K562 (cell line): ENCODE measurements around the gene MACROD2. TPM values are rescaled to one million over a fixed set of nuclear protein-coding genes. Genes with fewer than 3 reads are reported as not detected.

Experiments
- ATAC-seq: fragments of 200-7000 bp; cut with Tn5 transposase; 3 replicates; pipeline ENCODE4 v1.9.1; 2020; ENCODE audit warnings: moderate library complexity
- BruUV-seq: library from RNA; stranded (reverse); fragments of 400-500 nt; replicated peaks from 2 replicates; lab custom pipeline; 2021; lab: Mats Ljungman, UMichigan
- CTCF ChIA-PET: fragments of 300-600 bp; formaldehyde crosslinking; extraction: SDS; loops from one replicate; lab custom pipeline; 2021; ENCODE audit warnings: low intra/inter-chr PET ratio; lab: Yijun Ruan, JAX
- POLR2A ChIA-PET: fragments of 300-600, 350-650 bp; sonication (Branson Sonifier 250); formaldehyde crosslinking; extraction: SDS; loops from one replicate; lab custom pipeline; 2021; ENCODE audit warnings: antibody characterized with exemption, inconsistent platforms; lab: Yijun Ruan, JAX
- DNase-seq, 4 experiments: peaks; one replicate each; pipeline versions ENCODE4 v3.0.0 to v3.0.0-alpha.2; 2011 to 2018; ENCODE audit warnings: low spot score in 3 of 4, mixed read lengths in 3 of 4; ENCODE audit errors: extremely low read depth in 1 of 4
- FAIRE-seq: peaks from 2 replicates; lab custom pipeline; 2011; peaks lifted over from hg19 to GRCh38; lab: Jason Lieb, UNC
- H2AFZ ChIP-seq: 2 replicates; pipeline ENCODE4 v1.6.0; 2011; ENCODE audit warnings: low read depth, low read length, control low read depth, inconsistent platforms
- H3K27ac ChIP-seq: fragments of 200-600 bp; 3 replicates; pipeline ENCODE4 v1.8.0; 2011; ENCODE audit warnings: low read depth, mild to moderate bottlenecking, control low read depth, inconsistent platforms, low read length, moderate library complexity, mixed read lengths; ENCODE audit errors: extremely low read depth
- H3K27me3 ChIP-seq, 2 experiments: fragments of 300-600 bp in 1 of 2; 2 replicates in 1 of 2; 3 replicates in 1 of 2; pipeline versions ENCODE4 v1.6.0 to v1.8.0; 2011; ENCODE audit warnings: inconsistent platforms in 2 of 2, low read length in 2 of 2, mild to moderate bottlenecking in 1 of 2, mixed read lengths in 1 of 2, moderate library complexity in 1 of 2; ENCODE audit not compliant: control insufficient read depth in 2 of 2, insufficient read depth in 2 of 2
- H3K36me3 ChIP-seq: fragments of 300-600 bp; 3 replicates; pipeline ENCODE4 v1.8.0; 2011; ENCODE audit warnings: mild to moderate bottlenecking, low read length, inconsistent platforms; ENCODE audit not compliant: control insufficient read depth, insufficient read depth
- H3K4me1 ChIP-seq, 2 experiments: fragments of 200-600 bp in 1 of 2; replicated peaks in 1 of 2; 2 replicates in 1 of 2; 3 replicates in 1 of 2; pipeline versions ENCODE4 v1.5.1 to v1.8.0; 2011; ENCODE audit warnings: inconsistent platforms in 2 of 2, low read length in 2 of 2, mild to moderate bottlenecking in 1 of 2, mixed read lengths in 1 of 2, moderate library complexity in 1 of 2; ENCODE audit not compliant: control insufficient read depth in 2 of 2, insufficient read depth in 2 of 2
- H3K4me2 ChIP-seq: 2 replicates; pipeline ENCODE4 v1.6.1; 2011; ENCODE audit warnings: low read length, control low read depth, inconsistent platforms, mixed read lengths; ENCODE audit not compliant: insufficient read depth
- H3K4me3 ChIP-seq: fragments of 200-600 bp; sonication (generic), shearing (Covaris generic); 2 replicates; pipeline ENCODE4 v1.5.1; 2016; ENCODE audit warnings: control low read depth, inconsistent platforms
- H3K79me2 ChIP-seq: fragments of 200-600 bp; 3 replicates; pipeline ENCODE4 v1.8.0; 2011; ENCODE audit warnings: low read length, inconsistent platforms; ENCODE audit not compliant: control insufficient read depth, insufficient read depth
- H3K9ac ChIP-seq, 2 experiments: 2 replicates each; pipeline versions ENCODE4 v1.6.0 to v1.6.1; 2011; ENCODE audit warnings: low read depth in 2 of 2, low read length in 2 of 2, control low read depth in 1 of 2, inconsistent platforms in 1 of 2, mild to moderate bottlenecking in 1 of 2, mixed read lengths in 1 of 2; ENCODE audit not compliant: insufficient read depth in 1 of 2
- H3K9me1 ChIP-seq: one replicate; pipeline ENCODE4 v1.6.0; 2011; ENCODE audit warnings: inconsistent platforms, mild to moderate bottlenecking, low read length, moderate library complexity; ENCODE audit not compliant: control insufficient read depth, insufficient read depth
- H3K9me3 ChIP-seq: replicated peaks from 2 replicates; pipeline ENCODE4 v1.5.1; 2011; ENCODE audit warnings: low read depth, low read length, inconsistent platforms; ENCODE audit not compliant: control insufficient read depth, insufficient read depth
- H4K20me1 ChIP-seq: replicated peaks from 2 replicates; pipeline ENCODE4 v1.6.1; 2011; ENCODE audit warnings: low read length, inconsistent platforms, mixed read lengths; ENCODE audit not compliant: control insufficient read depth, insufficient read depth
- BRCA1 ChIP-seq, 2 experiments: fragments of 450-650 bp in 1 of 2; sonication (generic) in 1 of 2; formaldehyde crosslinking in 1 of 2; IDR thresholded peaks; 2 replicates each; pipeline versions ENCODE4 v1.5.0 to v1.6.1; 2017 to 2020; ENCODE audit warnings: mild to moderate bottlenecking in 1 of 2, missing genetic modification reagents in 1 of 2
- FUS ChIP-seq: fragments of 200-400 bp; formaldehyde crosslinking; optimal IDR thresholded peaks from 2 replicates; pipeline ENCODE3; 2017; ENCODE audit warnings: low read depth, low read length
- IFI16 ChIP-seq: fragments of 250-450 bp; sonication (Bioruptor Pico); IDR thresholded peaks from 2 replicates; pipeline ENCODE4 v2.1.2; 2022; ENCODE audit warnings: mild to moderate bottlenecking, inconsistent platforms
- LARP7 ChIP-seq: fragments of 450-650 bp; IDR thresholded peaks from 2 replicates; pipeline ENCODE4 v1.6.1; 2016
- NFIX ChIP-seq: fragments of 250-450 bp; sonication (Bioruptor Pico); IDR thresholded peaks from 2 replicates; pipeline ENCODE4 v1.4.0; 2020; ENCODE audit warnings: low read depth, mild to moderate bottlenecking, moderate library complexity
- RBM25 ChIP-seq: fragments of 200-400 bp; formaldehyde crosslinking; IDR thresholded peaks from 2 replicates; pipeline ENCODE4 v1.6.1; 2018; ENCODE audit warnings: low read length, low read depth, moderate library complexity; ENCODE audit not compliant: severe bottlenecking
- STAG1 ChIP-seq: sonication (generic); formaldehyde crosslinking; IDR thresholded peaks from 2 replicates; pipeline ENCODE4 v1.5.0; 2020; ENCODE audit warnings: missing genetic modification reagents, borderline replicate concordance
- YY1 ChIP-seq, 3 experiments: IDR thresholded peaks; 2 replicates each; pipeline ENCODE4 v1.6.1; 2011; ENCODE audit warnings: low read length in 2 of 3, mild to moderate bottlenecking in 2 of 3, moderate library complexity in 2 of 3, borderline replicate concordance in 1 of 3, control low read depth in 1 of 3, low read depth in 1 of 3; ENCODE audit not compliant: insufficient read depth in 3 of 3, insufficient replicate concordance in 2 of 3, control insufficient read depth in 1 of 3, insufficient read length in 1 of 3; ENCODE audit errors: extremely low read depth in 1 of 3
- ZKSCAN8 ChIP-seq: fragments of 200-800 bp; sonication (Bioruptor generic); IDR thresholded peaks from 2 replicates; pipeline ENCODE4 v1.6.1; 2016; ENCODE audit warnings: missing genetic modification characterization, missing compliant biosample characterization
- ZNF253 ChIP-seq: fragments of 250-450 bp; sonication (Bioruptor Pico); conservative IDR thresholded peaks from 2 replicates; pipeline ENCODE4 v1.6.1; 2021; ENCODE audit warnings: mild to moderate bottlenecking
- WGBS: fragments of 100-300 bp; shearing (Covaris generic); methylation state at CpG from one replicate; pipeline ENCODE4 v1.1.6; 2016; ENCODE audit warnings: low coverage, mixed read lengths; ENCODE audit not compliant: insufficient coverage; ENCODE audit errors: missing lambda C conversion rate; 5-methylcytosine and 5-hydroxymethylcytosine counted together
- in situ Hi-C: fragments of 300-500 bp; cut with MboI; formaldehyde crosslinking; loops from 4 replicates; pipeline ENCODE4 v1.15.0; 2018; ENCODE audit warnings: inconsistent platforms, mixed read lengths
- intact Hi-C: fragments of 100-400 bp; cut with micrococcal nuclease; formaldehyde crosslinking; loops from 2 replicates; pipeline ENCODE4 v1.14.2; 2022
- polyA plus RNA-seq, 8 experiments: library from polyadenylated mRNA; depleted of rRNA in 4 of 8; stranded (reverse) in 5 of 8; unstranded in 3 of 8; fragments of >200 nt; fragmentation: Nextera tagmentation in 2 of 8; fragmentation: Illumina TruSeq in 1 of 8; extraction: Ambion mirVana in 2 of 8; extraction: Trizol in 1 of 8; gene quantifications; 2 replicates each; pipeline versions ENCODE4 v1.2.1 to v1.2.3, GENCODE V29; 2011 to 2014; ENCODE audit warnings: inconsistent platforms in 1 of 8, missing spikeins in 1 of 8
- total RNA-seq, 7 experiments: library from RNA; depleted of rRNA in 6 of 7; stranded (reverse); fragments of >200 nt in 6 of 7; fragmentation: Illumina TruSeq in 2 of 7; extraction: Trizol in 2 of 7; gene quantifications; 2 replicates each; pipeline versions ENCODE4 v1.2.1 to v1.2.3, GENCODE V29; 2011 to 2021; ENCODE audit warnings: low replicate concordance in 1 of 7
- TF ChIP-seq, protein P1 (sequence below): sonication (generic); formaldehyde crosslinking; IDR thresholded peaks from 2 replicates; pipeline ENCODE4 v1.8.0; 2022; ENCODE audit warnings: mild to moderate bottlenecking, missing genetic modification reagents
- TF ChIP-seq, protein P2 (sequence below): fragments of 450-650 bp; IDR thresholded peaks from 2 replicates; pipeline ENCODE4 v1.6.1; 2017; ENCODE audit warnings: antibody characterized with exemption, mild to moderate bottlenecking

The MACROD2 gene
- total and polyA plus RNA-seq, 9 of the 15 experiments (the other 6 are each of a cell fraction or from before 2014, with no cell fraction given) = not detected

DNA sequence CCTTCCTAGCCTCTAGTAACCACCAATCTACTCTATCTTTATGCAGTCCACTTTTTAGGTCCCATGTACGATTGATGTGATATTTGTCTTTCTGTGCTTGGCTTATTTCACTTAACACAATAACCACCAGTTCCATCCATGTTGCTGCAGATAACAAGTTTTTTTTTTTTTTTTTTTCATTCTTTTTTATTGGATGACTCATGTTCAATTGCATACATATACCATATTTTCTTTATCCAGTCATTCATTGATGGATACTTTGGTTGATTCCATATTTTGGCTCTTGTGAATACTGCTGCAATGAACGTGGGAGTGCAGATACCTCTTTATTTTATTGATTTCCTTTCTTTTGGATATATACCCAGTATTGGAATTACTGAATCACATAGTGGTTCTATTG is 942.5 kb downstream of the MACROD2 start (continued):
- TF ChIP-seq NFIX (CRISPR knock-in tag) (no peak), YY1 (IDR thresholded peaks at IDR 0.05; ENCODE audit: borderline replicate concordance in 1 of 3, control insufficient read depth in 1 of 3, extremely low read depth in 1 of 3, insufficient read depth in 3 of 3, insufficient read length in 1 of 3, insufficient replicate concordance in 2 of 3, low read depth in 1 of 3, low read length in 2 of 3) (no peak), LARP7 (no peak), BRCA1 (IDR thresholded peaks at IDR 0.05) (no peak), BRCA1 (CRISPR knock-in tag; IDR thresholded peaks at IDR 0.05) (no peak), ZKSCAN8 (no peak)
- TF ChIP-seq, protein P1, sequence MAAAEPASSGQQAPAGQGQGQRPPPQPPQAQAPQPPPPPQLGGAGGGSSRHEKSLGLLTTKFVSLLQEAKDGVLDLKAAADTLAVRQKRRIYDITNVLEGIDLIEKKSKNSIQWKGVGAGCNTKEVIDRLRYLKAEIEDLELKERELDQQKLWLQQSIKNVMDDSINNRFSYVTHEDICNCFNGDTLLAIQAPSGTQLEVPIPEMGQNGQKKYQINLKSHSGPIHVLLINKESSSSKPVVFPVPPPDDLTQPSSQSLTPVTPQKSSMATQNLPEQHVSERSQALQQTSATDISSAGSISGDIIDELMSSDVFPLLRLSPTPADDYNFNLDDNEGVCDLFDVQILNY (CRISPR knock-in tag) = no peak

DNA sequence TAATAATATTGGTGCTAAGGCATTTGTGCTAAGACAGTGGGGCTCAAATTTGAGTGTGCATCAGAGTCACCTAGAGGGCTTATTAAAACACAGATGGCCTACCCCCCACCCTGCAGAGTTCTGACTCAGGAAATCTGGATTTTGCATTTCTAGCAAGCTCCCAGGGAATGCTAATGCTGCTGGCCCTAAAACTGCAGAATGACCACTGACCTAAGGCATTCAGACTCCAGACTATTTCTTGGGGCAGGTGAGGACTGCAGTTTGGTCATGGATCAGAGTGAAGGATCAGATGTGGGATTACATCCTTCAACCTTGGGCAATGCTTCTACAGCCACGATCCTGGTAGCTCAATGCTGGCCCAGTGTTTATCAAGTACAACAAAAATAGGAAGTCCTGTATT is 952.2 kb downstream of the MACROD2 start:
- Histone ChIP-seq H2AFZ (no peak overlapping the region), H3K27ac (no peak overlapping the region), H3K4me1 (no peaks in the 10 kb centered on the region), H4K20me1 (no peaks in the 10 kb centered on the region), H3K4me2 (no peak overlapping the region), H3K27me3 (no peaks in the 10 kb centered on the region), H3K4me3 (no peak overlapping the region), H3K9me1 (no peaks in the 10 kb centered on the region), H3K36me3 (no peaks in the 10 kb centered on the region), H3K9ac (no peak overlapping the region), H3K9me3 (no peaks in the 10 kb centered on the region), H3K79me2 (no peaks in the 10 kb centered on the region)
- in situ Hi-C loops (no loop called here), intact Hi-C loops (no loop called here)
- BruUV-seq = no TSS peak
- ChIA-PET CTCF (no interaction called here), POLR2A (no interaction called here)
- no peak for FAIRE-seq
- TF ChIP-seq IFI16 (no peak), RBM25 (no peak), ZNF253 (no peak), FUS (no peak), STAG1 (CRISPR knock-in tag) (no peak)
- TF ChIP-seq, protein P2, sequence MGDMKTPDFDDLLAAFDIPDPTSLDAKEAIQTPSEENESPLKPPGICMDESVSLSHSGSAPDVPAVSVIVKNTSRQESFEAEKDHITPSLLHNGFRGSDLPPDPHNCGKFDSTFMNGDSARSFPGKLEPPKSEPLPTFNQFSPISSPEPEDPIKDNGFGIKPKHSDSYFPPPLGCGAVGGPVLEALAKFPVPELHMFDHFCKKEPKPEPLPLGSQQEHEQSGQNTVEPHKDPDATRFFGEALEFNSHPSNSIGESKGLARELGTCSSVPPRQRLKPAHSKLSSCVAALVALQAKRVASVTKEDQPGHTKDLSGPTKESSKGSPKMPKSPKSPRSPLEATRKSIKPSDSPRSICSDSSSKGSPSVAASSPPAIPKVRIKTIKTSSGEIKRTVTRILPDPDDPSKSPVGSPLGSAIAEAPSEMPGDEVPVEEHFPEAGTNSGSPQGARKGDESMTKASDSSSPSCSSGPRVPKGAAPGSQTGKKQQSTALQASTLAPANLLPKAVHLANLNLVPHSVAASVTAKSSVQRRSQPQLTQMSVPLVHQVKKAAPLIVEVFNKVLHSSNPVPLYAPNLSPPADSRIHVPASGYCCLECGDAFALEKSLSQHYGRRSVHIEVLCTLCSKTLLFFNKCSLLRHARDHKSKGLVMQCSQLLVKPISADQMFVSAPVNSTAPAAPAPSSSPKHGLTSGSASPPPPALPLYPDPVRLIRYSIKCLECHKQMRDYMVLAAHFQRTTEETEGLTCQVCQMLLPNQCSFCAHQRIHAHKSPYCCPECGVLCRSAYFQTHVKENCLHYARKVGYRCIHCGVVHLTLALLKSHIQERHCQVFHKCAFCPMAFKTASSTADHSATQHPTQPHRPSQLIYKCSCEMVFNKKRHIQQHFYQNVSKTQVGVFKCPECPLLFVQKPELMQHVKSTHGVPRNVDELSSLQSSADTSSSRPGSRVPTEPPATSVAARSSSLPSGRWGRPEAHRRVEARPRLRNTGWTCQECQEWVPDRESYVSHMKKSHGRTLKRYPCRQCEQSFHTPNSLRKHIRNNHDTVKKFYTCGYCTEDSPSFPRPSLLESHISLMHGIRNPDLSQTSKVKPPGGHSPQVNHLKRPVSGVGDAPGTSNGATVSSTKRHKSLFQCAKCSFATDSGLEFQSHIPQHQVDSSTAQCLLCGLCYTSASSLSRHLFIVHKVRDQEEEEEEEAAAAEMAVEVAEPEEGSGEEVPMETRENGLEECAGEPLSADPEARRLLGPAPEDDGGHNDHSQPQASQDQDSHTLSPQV = no peak
- no peak for ATAC-seq
- DNase-seq = no peak
- 0% methylated on average over 1 of the region's 1 CpG for WGBS
